Brain pericyte (primary cell): Measurements from ENCODE around the gene C7orf57.
"Not testable (repeated sequence)": the region's sequence is repeated elsewhere in the genome, so short reads cannot be mapped to it uniquely, and the experiment has no call there.

ENCODE experiments used
- DNase-seq: peaks from one replicate; pipeline ENCODE4 v3.0.0-alpha.2; 2012; ENCODE audit warnings: low read depth, low spot score

The C7orf57 gene

GRCh38 chr7:48035301-48035966, at the start of gene C7orf57:
C7orf57 (plus strand) TSS chr7:48035543; CDS start chr7:48036309, 766 bp downstream.
- DNase-seq: peak; percentile 26

GRCh38 chr7:47988496-47989386, 46.6 kb upstream of the C7orf57 start:
- no peak for DNase-seq

GRCh38 chr7:47989607-47990400, 45.5 kb upstream of the C7orf57 start:
- DNase-seq: not testable (repeated sequence)

GRCh38 chr7:47990592-47990991, 44.8 kb upstream of the C7orf57 start:
- no peak for DNase-seq

- no peak for DNase-seq
These were observed 44.1 kb upstream of the C7orf57 start for GRCh38 chr7:47991270-47991669.

GRCh38 chr7:47991741-47992311, 43.5 kb upstream of the C7orf57 start:
- DNase-seq: peak; percentile 20

- DNase-seq: no peak
These were observed 42.9 kb upstream of the C7orf57 start for GRCh38 chr7:47992446-47992845.

GRCh38 chr7:47999413-47999812, 35.9 kb upstream of the C7orf57 start:
- DNase-seq: no peak

- DNase-seq: not testable (repeated sequence)
These were observed 35.2 kb upstream of the C7orf57 start for GRCh38 chr7:48000164-48000563.

GRCh38 chr7:48004032-48004431, 31.3 kb upstream of the C7orf57 start:
- DNase-seq: no peak

GRCh38 chr7:48004638-48005037, 30.7 kb upstream of the C7orf57 start:
- no peak for DNase-seq

- no peak for DNase-seq
These were observed 28.5 kb upstream of the C7orf57 start for GRCh38 chr7:48006866-48007265.

GRCh38 chr7:48009257-48009656, 26.1 kb upstream of the C7orf57 start:
- no peak for DNase-seq

- no peak for DNase-seq
These were observed 25.4 kb upstream of the C7orf57 start for GRCh38 chr7:48009954-48010353.

- DNase-seq: no peak
These were observed 24.0 kb upstream of the C7orf57 start for GRCh38 chr7:48011323-48011722.

- no peak for DNase-seq
These were observed 23.4 kb upstream of the C7orf57 start for GRCh38 chr7:48011951-48012350.

- DNase-seq: no peak
These were observed 18.7 kb upstream of the C7orf57 start for GRCh38 chr7:48016641-48017040.

GRCh38 chr7:48017674-48018073, 17.7 kb upstream of the C7orf57 start:
- DNase-seq: no peak

- DNase-seq: no peak
These were observed 9.7 kb upstream of the C7orf57 start for GRCh38 chr7:48025624-48026023.

GRCh38 chr7:48028938-48029337, 6.4 kb upstream of the C7orf57 start, which contains the start of gene SUN3:
SUN3 (minus strand) TSS chr7:48029107; CDS start chr7:48028938, 169 bp downstream.
- no peak for DNase-seq

GRCh38 chr7:48031111-48031510, 4.2 kb upstream of the C7orf57 start:
- DNase-seq: no peak

- no peak for DNase-seq
These were observed 1.4 kb upstream of the C7orf57 start for GRCh38 chr7:48033922-48034321.
